ENCODE results near the gene FLVCR1.
"Not testable (repeated sequence)": the region's sequence is repeated elsewhere in the genome, so short reads cannot be mapped to it uniquely, and the experiment has no call there.

The FLVCR1 gene

DNA sequence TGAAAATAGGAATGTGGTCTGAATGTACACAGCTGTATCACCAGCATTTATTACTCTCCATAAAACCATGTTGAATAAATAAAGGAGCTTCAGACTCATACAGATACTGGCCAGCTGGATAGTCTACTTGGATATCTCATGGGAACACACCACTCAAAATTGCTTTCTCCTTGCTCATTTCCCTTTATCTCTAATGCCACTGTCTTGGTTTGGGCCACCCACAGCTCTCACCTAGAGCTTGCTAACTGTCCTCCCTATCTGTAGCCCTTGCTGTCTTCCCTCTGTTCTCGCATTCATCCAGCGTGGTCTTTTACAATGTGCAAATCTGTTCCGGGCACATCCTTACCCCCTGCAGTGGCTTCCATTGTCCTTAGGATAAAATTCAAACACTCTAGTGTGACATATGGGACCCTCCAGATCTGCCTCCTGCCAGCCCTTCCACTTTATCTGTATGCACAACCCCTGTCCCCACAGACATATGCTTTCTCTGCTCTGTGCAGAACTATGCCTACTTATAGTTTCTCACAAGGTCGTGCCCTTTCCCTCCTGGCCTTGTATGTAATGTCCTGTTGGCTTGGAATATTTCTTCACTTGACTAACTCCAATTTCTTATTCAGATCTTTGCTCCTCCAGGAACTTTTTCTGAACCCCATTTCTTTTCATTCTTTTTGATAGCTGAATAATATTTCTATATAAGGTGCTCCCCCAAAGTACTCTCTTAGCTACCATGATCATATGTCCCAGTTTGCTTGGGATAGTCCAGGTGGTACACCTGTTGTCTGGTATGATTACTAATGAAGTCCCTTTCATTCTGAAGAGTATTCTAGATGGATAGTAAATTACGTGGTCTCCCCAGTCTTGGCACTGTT lies 2.9 kb downstream of the FLVCR1 start:
- no peak for DNase-seq

DNA sequence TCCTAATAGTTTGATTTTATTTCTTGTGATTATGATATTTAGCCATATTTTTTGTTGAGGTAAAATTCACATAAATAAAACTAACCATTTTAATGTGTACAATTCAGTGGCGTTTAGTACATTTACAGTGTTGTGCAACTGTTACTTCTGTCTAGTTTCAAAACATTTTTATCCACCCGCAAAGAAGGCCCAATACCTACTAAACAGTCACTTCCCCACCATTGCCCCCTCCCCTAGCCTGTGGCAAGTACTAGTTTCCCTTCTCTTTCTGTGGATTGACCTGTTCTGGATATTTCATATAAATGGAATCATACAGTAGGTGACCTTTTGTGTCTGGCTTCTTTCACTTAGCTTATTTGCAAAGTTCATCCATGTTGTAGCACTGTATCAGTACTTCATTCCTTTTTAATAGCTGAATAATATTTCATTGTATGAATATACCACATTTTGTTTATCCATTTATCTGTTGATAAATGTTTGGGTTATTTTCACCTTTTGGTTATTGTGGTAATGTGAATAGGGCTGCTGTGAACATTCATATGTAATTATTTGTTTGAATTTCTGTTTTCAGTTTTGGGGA lies 4.1 kb downstream of the FLVCR1 start:
- DNase-seq = peak in 2 of 3 donors; percentile 22 to 23

DNA sequence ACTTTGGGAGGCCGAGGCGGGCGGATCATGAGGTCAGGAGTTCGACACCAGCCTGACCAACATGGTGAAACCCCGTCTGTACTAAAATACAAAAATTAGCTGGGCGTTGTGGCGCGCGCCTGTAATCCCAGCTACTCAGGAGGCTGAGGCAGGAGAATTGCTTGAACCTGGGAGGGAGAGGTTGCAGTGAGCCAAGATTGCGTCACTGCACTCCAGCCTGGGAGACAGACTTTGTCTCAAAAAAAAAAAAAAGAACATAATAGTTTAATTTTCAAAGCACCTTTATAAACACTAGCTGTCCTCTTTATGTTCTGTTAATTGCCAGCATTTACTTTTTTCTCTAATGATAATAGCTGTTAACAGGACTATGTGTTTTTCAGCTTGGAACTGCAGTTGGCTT lies 5.3 kb downstream of the FLVCR1 start:
- DNase-seq = not testable (repeated sequence)

DNA sequence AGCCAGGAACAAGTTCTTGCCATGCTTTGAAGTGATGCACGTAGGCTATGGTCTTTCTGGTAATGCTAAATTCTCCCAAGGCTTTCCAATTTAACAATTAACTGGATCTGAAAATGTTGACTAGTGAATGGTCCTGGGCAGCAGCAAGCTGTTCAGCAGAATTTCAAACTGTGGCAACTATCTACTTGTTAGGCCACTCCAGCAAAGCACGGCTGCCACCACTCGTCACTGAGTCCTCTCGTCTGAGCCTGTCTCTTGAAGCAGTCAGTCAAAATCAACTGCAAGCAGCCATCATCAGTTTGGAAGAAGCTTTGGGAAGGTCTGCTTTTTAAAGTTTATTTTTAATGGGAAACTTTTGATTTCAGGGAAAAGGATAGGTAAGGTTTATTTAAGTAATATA lies 6.1 kb downstream of the FLVCR1 start:
- DNase-seq = no peak

DNA sequence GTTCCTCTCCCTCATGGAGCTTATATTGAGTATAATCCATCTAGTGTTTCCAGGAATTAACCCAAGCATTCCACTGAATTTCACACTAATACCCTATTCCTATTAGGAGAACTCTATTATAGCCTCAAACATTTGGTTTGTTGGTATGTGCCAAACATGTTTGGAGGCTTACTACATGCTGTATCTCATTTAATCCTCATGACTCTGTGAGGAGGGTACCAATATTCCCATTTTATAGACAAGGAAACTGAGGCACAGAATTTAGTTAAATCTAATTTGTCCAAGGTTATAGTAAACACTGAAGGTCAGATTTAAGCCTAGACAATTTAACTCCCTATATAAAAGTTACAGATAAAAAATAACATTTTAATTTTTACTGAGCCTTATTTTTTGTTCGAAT lies 9.1 kb downstream of the FLVCR1 start:
- DNase-seq = no peak

DNA sequence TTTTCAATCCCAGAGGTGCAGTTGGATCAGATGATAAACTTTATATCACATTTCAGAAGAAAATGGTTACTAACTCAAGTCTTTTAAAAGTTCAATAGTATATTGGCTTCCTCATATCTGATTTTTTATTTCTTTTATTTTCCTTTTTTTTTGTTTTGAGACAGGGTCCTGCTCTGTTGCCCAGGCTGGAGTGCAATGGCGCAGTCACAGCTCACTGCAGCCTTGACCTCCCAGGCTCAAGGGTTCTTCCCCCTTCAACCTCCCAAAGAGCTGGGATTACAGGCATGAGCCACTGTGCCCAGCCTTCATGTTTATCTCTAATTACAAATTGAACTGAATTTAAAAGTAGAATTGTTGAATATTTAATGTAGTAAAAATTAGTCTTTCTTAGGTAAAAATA lies 13.9 kb downstream of the FLVCR1 start:
- DNase-seq = no peak

DNA sequence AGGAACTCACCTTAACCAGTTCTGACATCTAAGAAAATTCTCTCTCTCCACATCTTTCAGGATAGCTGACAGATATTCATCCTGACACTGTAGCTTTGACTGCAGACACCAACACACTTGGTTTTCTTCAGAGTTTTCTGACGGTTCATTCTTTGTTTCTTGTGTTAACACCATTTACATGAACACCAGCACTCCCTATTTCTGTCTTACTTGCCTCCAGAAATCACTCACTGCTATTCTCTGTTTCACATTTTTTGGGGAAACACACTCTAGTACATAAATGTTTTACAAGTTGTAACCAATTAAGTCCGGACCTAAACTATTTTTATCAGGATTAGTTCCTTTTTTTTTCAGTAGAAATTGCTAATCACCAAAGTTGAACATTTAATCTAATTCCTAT lies 15.4 kb downstream of the FLVCR1 start:
- DNase-seq = no peak

DNA sequence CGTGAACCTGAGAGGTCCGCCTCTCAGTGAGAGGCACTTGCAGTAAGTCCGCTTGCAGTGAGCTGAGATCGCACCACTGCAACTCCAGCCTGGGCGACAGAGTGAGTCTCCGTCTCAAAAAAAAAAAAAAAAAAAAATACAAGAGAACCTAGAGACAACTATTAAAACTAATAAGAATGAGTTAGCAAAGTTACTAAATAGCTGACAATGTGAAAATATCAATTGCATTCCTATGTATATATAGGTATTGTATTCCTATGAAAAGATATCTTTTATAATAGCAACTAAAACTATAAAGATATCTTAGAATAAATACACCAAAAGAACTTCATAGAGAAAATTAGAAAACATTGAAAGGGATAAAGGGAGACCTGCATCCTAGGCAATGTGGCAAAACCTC lies 20.3 kb downstream of the FLVCR1 start:
- no peak for DNase-seq

DNA sequence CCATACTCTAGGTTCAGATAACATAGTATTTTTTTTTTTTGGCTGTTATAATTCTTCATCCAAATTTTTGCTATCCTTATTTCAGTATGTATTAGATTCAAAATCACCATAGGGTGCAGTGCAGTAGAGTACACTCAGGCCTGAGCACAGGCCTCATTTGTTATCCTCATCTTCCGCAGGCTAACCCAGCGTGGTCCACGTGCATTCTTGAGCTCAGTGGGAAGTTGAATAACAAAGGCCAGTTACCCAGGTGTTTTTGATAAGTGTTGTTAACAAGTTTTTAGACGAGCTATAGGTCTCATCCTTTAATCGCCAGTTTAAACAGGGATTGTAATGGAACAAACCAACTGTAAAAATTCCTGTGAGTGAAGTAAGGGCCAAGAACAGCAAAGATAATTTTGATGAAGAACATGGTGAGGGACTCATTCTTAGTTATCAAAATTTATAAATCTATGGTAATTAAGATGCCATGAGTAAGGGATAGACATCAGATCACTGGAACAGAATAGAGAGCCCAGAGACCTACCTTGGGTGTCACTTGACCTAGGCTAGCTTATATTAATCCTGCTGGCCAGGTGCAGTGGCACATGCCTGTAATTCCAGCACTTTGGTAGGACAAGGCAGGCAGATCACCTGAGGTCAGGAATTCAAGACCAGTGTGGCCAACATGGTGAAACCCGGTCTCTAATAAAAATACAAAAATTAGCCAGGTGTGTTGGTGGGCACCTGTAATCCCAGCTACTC lies 22.0 kb downstream of the FLVCR1 start:
- no peak for DNase-seq

DNA sequence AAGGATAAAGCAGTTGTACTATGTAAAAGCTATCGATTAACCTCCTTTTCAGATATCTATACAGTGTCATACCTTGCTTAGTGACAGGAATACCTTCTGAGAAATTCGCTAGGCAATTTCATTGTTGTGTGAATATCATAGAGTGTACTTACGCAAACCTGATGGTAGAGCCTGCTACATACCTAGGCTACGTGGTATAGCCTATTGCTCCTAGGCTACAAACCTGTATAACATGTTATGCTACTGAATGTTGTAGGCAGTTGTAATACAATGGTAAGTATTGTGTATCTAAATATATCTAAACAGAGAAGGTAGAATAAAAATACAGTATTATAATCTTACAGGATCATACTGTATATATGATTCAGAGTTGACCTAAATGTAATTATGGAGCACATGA lies 26.5 kb downstream of the FLVCR1 start:
- no peak for DNase-seq

DNA sequence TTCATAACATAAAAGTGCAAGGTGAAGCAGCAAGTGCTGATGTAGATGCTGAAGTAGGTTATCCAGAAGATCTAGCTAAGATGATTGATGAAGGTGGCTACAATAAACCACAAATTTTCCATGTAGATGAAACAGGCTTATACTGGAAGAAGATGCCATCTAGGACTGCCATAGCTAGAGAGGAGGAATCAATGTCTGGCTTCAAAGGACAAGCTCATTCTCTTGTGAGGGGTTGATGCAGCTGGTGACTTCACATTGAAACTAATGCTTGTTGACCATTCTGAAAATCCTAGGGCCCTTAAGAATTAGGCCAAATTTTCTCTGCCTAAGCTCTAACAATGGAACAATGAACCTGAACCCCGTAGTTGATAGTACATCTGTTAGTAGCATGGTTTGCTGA lies 34.0 kb downstream of the FLVCR1 start:
- DNase-seq = no peak

DNA sequence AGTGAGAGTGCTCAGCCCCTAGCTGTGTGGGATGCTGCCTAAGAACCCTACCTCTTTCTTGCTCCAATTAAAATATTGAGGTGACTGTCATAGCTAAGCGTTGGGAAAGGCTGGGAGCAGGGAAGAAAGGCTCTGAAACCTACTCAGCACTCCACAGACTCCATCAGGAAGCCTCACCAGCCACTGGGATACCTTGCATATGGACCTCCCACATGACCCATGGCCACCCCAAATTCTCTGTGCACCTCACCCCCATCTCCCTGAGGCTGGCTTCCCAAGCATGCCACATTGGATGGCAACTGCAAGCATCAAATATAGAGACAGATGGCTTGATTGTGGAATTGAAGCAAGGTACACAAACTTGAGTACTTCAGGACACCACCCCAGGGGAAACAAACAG lies 41.8 kb downstream of the FLVCR1 start:
- no peak for DNase-seq

DNA sequence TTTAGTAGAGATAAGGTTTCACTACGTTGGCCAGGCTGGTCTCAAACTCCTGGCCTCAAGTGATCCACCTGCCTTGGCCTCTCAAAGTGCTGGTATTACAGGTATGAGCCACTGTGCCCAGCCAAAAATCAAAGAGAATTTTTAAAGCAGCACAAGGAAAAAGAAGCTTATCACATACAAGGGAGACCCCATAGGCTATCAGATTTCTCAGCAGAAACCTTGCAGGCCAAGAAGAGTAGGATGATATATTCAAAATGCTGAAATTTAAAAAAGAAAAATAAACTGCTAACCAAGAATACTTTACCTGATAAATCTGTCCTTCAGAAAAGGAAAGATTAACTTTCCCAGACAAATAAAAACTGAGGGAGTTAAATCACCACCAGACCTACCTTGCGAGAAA lies 43.2 kb downstream of the FLVCR1 start:
- DNase-seq = no peak

DNA sequence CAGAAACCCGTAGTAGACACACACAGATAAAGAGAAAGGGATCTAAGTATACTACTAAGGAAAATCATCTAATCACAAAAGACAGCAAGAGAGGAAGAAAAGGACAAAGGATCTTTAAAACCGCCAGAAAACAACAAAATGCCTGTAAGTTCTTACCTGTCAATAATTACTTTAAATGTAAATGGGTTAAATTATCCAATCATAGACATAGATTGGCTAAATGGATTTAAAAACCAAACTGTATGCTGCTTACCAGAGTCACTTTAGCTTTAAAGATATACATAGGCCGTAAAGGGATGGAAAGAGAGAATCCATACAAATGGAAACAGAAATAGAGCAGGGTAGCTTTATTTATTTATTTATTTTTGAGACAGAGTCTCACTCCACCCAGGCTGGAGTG lies 44.0 kb downstream of the FLVCR1 start:
- DNase-seq = no peak

DNA sequence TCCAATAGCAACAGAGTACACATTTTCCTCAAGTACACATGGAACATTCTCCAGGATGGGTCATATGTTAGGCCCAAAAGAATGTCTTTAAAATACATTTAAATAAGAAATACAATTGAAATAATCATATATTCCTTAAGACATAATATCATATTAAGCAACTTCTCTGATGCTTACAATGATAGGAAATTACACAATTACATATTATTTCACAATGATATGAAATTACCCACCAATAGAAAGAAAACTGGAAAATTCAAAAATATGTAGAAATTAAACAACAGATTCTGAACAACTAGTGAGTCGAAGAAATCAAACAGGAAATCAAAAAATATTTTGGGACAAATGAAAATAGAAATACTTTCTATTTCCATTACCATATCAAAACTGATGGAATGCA lies 45.6 kb downstream of the FLVCR1 start:
- DNase-seq = peak in 2 of 3 donors; percentile 10 to 21

DNA sequence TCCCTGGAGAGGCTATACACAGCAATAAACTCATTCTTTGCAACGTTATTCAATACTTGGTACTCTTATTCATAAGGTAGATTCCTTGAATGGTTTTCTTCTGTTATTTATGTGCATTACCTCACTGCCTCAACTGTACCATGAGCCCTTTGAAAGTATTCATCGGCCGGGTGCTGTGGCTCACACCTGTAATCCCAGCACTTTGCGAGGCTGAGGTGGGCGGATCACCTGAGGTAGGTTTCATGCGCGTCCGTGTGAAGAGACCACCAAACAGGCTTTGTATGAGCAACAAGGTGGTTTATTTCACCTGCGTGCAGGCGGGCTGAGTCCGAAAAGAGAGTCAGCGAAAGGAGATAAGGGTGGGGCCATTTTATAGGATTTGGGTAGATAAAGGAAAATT lies 50.0 kb downstream of the FLVCR1 start:
- DNase-seq = not testable (repeated sequence)

DNA sequence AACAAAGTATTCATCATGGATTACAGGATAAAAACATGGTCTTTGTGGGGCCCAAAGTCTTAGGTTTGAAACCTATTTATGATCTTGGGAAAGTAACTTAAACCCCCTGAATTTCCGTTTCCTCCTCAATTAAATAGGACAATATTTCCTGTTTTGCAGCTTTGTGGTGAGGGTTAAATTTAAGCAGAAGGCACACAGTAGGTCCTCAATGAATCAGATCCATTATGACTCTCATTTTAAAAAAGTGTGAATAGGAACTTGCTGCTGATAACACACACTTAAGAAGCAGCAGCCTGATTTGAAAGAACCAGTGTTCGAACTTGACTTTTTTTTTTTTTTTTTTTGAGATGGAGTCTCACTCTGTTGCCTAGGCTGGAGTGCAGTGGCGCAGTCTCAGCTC lies 50.9 kb downstream of the FLVCR1 start:
- DNase-seq = no peak

DNA sequence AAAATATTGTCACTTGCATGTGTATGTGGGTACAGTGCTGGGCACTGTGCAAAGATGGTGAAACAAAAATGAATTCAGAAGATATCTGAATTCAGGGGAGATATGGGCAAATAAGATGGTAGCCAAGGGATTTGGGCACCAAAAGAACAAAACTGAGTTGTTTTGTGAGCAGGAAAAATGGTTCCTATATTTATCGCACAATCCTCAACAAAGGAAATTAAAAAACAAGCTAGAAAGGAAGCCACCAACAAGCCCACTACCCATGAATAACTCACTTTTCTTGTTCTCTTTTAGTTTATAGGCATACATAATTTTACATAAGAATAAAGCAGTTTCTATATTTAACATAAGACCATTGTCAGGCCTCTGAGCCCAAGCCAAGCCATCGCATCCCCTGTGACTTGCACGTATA lies 51.6 kb downstream of the FLVCR1 start:
- DNase-seq = no peak

DNA sequence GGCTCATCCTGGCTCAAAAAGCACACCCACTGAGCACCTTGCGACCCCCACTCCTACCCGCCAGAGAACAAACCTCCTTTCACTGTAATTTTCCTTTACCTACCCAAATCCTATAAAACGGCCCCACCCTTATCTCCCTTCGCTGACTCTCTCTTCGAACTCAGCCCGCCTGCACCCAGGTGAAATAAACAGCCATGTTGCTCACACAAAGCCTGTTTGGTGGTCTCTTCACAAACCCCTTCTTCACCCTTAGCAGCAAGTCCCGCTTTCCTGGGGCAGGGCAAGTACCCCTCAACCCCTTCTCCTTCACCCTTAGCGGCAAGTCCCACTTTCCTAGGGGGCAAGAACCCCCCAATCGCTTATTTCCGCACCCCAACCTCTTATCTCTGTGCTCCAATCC lies 52.1 kb downstream of the FLVCR1 start:
- not testable (repeated sequence) for DNase-seq

DNA sequence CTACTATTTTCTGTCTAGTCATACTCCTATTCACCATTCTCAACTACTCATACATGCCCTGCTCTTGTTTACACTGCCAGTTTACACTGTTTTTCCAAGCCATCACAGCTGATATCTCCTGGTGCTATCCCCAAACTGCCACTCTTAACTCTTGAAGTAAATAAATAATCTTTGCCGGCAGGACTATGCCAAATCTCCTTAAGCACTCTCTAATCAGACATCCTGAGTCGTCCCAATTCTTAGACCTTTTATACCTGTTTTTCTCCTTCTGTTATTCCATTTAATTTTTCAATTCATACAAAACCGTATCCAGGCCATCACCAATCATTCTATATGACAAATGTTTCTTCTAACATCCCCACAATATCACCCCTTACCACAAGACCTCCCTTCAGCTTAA lies 55.6 kb downstream of the FLVCR1 start:
- not testable (repeated sequence) for DNase-seq

DNA sequence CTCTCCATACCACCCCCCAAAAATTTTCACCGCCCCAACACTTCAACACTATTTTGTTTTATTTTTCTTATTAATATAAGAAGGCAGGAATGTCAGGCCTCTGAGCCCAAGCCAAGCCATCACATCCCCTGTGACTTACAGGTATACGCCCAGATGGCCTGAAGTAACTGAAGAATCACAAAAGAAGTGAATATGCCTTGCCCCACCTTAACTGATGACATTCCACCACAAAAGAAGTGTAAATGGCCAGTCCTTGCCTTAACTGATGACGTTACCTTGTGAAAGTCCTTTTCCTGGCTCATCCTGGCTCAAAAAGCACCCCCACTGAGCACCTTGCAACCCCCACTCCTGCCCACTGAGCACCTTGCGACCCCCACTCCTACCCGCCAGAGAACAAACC lies 56.0 kb downstream of the FLVCR1 start:
- not testable (repeated sequence) for DNase-seq

DNA sequence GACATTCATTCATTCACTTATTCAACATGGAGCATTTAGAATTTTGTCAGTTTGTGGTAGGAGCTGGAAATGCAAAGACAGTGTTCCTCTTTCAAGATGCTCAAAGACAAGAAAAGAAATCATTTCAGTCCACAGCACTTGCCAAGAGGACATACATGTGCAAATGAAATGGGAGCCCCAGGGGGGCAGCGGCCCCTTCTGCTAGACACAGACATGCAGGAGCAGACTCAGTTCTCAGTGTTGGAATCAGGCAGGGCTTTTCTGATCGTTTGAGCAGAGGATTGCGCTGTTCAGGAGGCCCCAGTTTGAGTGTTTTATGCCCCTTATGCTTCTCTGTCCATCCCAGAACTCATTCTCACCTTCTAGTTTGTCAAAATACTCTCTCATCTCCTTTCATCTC lies 56.7 kb downstream of the FLVCR1 start:
- no peak for DNase-seq

DNA sequence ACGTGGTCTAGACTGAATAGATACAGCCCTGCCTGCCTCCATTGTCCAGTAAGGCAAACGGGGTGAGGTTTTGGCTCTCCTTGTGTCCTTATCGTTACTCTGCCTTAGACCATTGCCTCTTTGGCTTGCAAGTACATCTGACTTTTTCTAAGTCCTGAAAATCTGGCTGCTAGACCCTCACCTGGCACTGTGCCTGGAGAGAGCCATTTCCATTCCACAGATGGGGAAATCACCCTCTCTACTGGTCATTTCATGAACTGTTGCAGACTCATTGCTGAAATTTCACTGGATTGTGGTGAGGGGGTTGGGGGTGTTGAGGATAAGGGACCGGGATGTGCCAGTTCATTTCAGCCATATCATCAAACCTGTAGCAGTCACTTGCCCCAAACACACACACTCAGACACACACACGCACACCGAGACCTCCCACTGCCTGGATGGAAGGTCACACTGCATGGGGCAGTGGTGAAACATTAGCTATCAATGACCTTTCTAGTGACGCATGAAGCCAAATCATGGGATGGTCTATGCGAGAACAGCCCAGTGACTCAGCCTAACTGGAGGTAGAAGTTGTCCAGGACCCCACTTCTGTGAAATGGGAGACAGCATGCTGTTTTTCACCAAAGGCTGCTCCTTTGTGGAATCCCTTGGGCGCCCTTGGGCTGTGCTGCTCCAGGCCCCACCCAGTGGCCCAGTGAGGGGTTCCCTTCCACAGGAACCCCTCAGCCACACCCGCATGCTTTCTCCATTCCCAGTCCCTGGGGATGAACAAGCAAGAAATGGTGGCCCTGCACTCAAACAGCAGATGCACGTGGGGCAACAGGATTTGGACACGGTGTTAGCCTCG lies 57.4 kb downstream of the FLVCR1 start:
- DNase-seq = peak in 1 of 3 donors; percentile 38

Measured in suppressor macrophage treated with lipopolysaccharide for 1 hour (primary cell).